ENCODE data around the gene KIAA1217. TPM values are rescaled to one million over a fixed set of nuclear protein-coding genes. Genes with fewer than 3 reads are reported as not detected.

The KIAA1217 gene
- total RNA-seq, 6 experiments from 2014 or later: 10.4 to 25.5 (median 14.9) TPM

- Histone ChIP-seq H3K27me3 (no peaks in the 10 kb centered on the region), H3K4me3 (no peak overlapping the region), H3K36me3 (no peaks in the 10 kb centered on the region), H3K4me1 (no peaks in the 10 kb centered on the region), H3K27ac (no peak overlapping the region), H3K9me3 (no peaks in the 10 kb centered on the region)
- TF ChIP-seq CTCF (IDR thresholded peaks at IDR 0.05) (no peak), POLR2A (IDR thresholded peaks at IDR 0.05) (no peak)
- DNase-seq (no peak), ATAC-seq (no peak)
- intact Hi-C loops (cut with DNase I): no loop called here
- WGBS (ENCODE audit: insufficient coverage, low coverage, low lambda C conversion rate, missing lambda C conversion rate): 69% methylated on average over 7 of the region's 14 CpGs
Measured at GRCh38 chr10:24255115-24255880, 46.4 kb downstream of the KIAA1217 start.

- WGBS (ENCODE audit: insufficient coverage, low coverage, low lambda C conversion rate, missing lambda C conversion rate): 50% methylated on average over 4 of the region's 5 CpGs
- Histone ChIP-seq H3K27ac (no peak overlapping the region), H3K4me3 (no peak overlapping the region), H3K4me1 (no peaks in the 10 kb centered on the region), H3K36me3 (no peaks in the 10 kb centered on the region), H3K27me3 (no peaks in the 10 kb centered on the region), H3K9me3 (no peaks in the 10 kb centered on the region)
- TF ChIP-seq CTCF (IDR thresholded peaks at IDR 0.05): no peak
- no peak for TF ChIP-seq POLR2A (IDR thresholded peaks at IDR 0.05)
- intact Hi-C loops (cut with DNase I): no loop called here
- no peak for DNase-seq
- no peak for ATAC-seq
Measured at GRCh38 chr10:24255881-24256311, 47.0 kb downstream of the KIAA1217 start.

DNA sequence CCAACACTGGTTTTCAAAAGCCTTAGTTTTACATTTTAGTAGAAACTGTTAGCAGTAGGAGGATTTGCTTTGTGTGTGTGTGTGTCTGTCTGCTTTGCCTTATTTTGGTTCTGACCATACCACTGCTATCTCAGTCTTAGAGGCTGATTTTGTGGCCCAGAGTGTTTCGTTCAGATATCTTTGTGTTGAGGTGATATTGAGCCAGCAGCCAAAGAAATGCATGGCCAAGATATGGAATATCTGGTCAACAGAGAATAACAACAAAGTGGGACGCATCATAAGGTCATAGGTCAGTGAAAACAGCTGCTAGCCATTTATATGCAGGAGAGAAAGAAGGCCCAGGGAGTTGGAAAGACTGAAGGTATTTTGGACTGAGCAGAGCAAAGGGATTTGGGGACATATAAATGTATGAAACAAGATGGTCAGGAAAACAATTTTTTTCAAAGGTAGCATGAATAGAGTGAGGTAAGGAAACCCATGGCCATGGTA, 47.7 kb downstream of the KIAA1217 start:
- Histone ChIP-seq H3K36me3 (no peaks in the 10 kb centered on the region), H3K4me1 (no peaks in the 10 kb centered on the region), H3K27ac (no peak overlapping the region), H3K27me3 (no peaks in the 10 kb centered on the region), H3K4me3 (no peak overlapping the region), H3K9me3 (no peaks in the 10 kb centered on the region)
- ATAC-seq: no peak
- WGBS (ENCODE audit: insufficient coverage, low coverage, low lambda C conversion rate, missing lambda C conversion rate): 50% methylated on average over 2 of the region's 2 CpGs
- intact Hi-C loops (cut with DNase I): no loop called here
- no peak for DNase-seq
- TF ChIP-seq POLR2A (IDR thresholded peaks at IDR 0.05): no peak
- no peak for TF ChIP-seq CTCF (IDR thresholded peaks at IDR 0.05)

- no peaks in the 10 kb centered on the region for H3K27me3 ChIP-seq
- ATAC-seq (no peak), DNase-seq (no peak)
- intact Hi-C loops (cut with DNase I): no loop called here
- no peaks in the 10 kb centered on the region for H3K36me3 ChIP-seq
- no peaks in the 10 kb centered on the region for H3K4me1 ChIP-seq
- H3K9me3 ChIP-seq: no peaks in the 10 kb centered on the region
- 86% methylated on average over 4 of the region's 4 CpGs for WGBS (ENCODE audit: insufficient coverage, low coverage, low lambda C conversion rate, missing lambda C conversion rate)
- H3K4me3 ChIP-seq: no peak overlapping the region
- no peak for TF ChIP-seq CTCF (IDR thresholded peaks at IDR 0.05)
- no peak for TF ChIP-seq POLR2A (IDR thresholded peaks at IDR 0.05)
- no peak overlapping the region for H3K27ac ChIP-seq
Measured at GRCh38 chr10:24257588-24257987, 48.6 kb downstream of the KIAA1217 start.
